GM21381 (cell line): ENCODE data around the gene NPW.

Experiments
- ATAC-seq: cut with Tn5 transposase; IDR thresholded peaks from one replicate; pipeline ENCODE4 v1.9.1; 2021; ENCODE audit warnings: mild to moderate bottlenecking, moderate library complexity; ENCODE audit not compliant: unreplicated experiment

Gene NPW

GRCh38 chr16:2034696-2035430 is 15.3 kb downstream of the NPW start:
- ATAC-seq, result no peak

GRCh38 chr16:2035431-2036199 is 16.0 kb downstream of the NPW start:
- no peak for ATAC-seq

- no peak for ATAC-seq
Measured at GRCh38 chr16:2036200-2036966, 16.8 kb downstream of the NPW start.

GRCh38 chr16:2037115-2037514 is 17.5 kb downstream of the NPW start:
- ATAC-seq, result no peak

GRCh38 chr16:2037647-2038381 is 18.2 kb downstream of the NPW start:
- ATAC-seq, result no peak

- ATAC-seq, result no peak
Measured at GRCh38 chr16:2038382-2039231, 19.0 kb downstream of the NPW start.

- ATAC-seq, result no peak
Measured at GRCh38 chr16:2039274-2040031, 19.9 kb downstream of the NPW start.

- no peak for ATAC-seq
Measured at GRCh38 chr16:2040041-2040786, 20.6 kb downstream of the NPW start.

- ATAC-seq, result no peak
Measured at GRCh38 chr16:2040787-2041522, 21.4 kb downstream of the NPW start.

- no peak for ATAC-seq
Measured at GRCh38 chr16:2042171-2042985, 22.8 kb downstream of the NPW start.

- ATAC-seq, result no peak
Measured at GRCh38 chr16:2042986-2043666, 23.5 kb downstream of the NPW start.

GRCh38 chr16:2043667-2044451 is 24.3 kb downstream of the NPW start:
- no peak for ATAC-seq

- ATAC-seq, result no peak
Measured at GRCh38 chr16:2044541-2044940, 25.0 kb downstream of the NPW start.

- no peak for ATAC-seq
Measured at GRCh38 chr16:2045965-2046892, 26.6 kb downstream of the NPW start.

GRCh38 chr16:2046893-2047329 is 27.3 kb downstream of the NPW start:
- no peak for ATAC-seq
